SK-N-SH (cell line): ENCODE measurements around the gene FRAT2. TPM values are rescaled to one million over a fixed set of nuclear protein-coding genes. Genes with fewer than 3 reads are reported as not detected.

Experiments
- CTCF ChIA-PET: fragments of 300-600, 350-600 bp; formaldehyde crosslinking; extraction: SDS; loops from one replicate; lab custom pipeline; 2021; lab: Yijun Ruan, JAX
- POLR2A ChIA-PET: fragments of 350-600 bp; sonication (Branson Sonifier 250); formaldehyde crosslinking; extraction: SDS; loops from one replicate; lab custom pipeline; 2020; ENCODE audit warnings: antibody characterized with exemption, inconsistent platforms; lab: Yijun Ruan, JAX
- DNase-seq: peaks from one replicate; pipeline ENCODE4 v3.0.0; 2012
- H2AFZ ChIP-seq: fragments of 200-600 bp; sonication (generic); 2 replicates; pipeline ENCODE4 v1.8.1; 2016; ENCODE audit warnings: antibody characterized with exemption, mild to moderate bottlenecking, low read depth
- H3F3A ChIP-seq: fragments of 200-600 bp; sonication (generic); replicated peaks from 2 replicates; pipeline ENCODE3; 2016; ENCODE audit warnings: antibody characterized with exemption, mild to moderate bottlenecking; ENCODE audit not compliant: insufficient read depth
- H3K27ac ChIP-seq, 2 experiments: fragments of 200-500 bp in 1 of 2; fragments of 200-600 bp in 1 of 2; sonication (Bioruptor generic) in 1 of 2; sonication (generic), shearing (Covaris generic) in 1 of 2; 2 replicates each; pipeline versions ENCODE4 v1.5.1 to v1.6.1; 2014 to 2016; ENCODE audit warnings: low read depth in 2 of 2, inconsistent platforms in 1 of 2, low read length in 1 of 2, mild to moderate bottlenecking in 1 of 2, mixed read lengths in 1 of 2
- H3K27me3 ChIP-seq: fragments of 200-600 bp; sonication (generic), shearing (Covaris generic); 2 replicates; pipeline ENCODE4 v1.6.1; 2016; ENCODE audit warnings: mixed run types; ENCODE audit not compliant: insufficient read depth
- H3K36me3 ChIP-seq, 2 experiments: fragments of 200-500 bp in 1 of 2; fragments of 200-600 bp in 1 of 2; sonication (Bioruptor generic) in 1 of 2; sonication (generic) in 1 of 2; replicated peaks in 1 of 2; 2 replicates each; pipeline versions ENCODE3 to v1.5.1; 2014 to 2016; ENCODE audit warnings: low read length in 1 of 2, mild to moderate bottlenecking in 1 of 2; ENCODE audit not compliant: insufficient read depth in 2 of 2, control insufficient read depth in 1 of 2
- H3K4me1 ChIP-seq, 2 experiments: fragments of 200-500 bp in 1 of 2; fragments of 200-600 bp in 1 of 2; sonication (Bioruptor generic) in 1 of 2; sonication (generic), shearing (Covaris generic) in 1 of 2; 2 replicates each; pipeline versions ENCODE4 v1.5.1 to v1.6.1; 2014 to 2016; ENCODE audit warnings: low read depth in 1 of 2, low read length in 1 of 2, mixed run types in 1 of 2; ENCODE audit not compliant: insufficient read depth in 2 of 2, control insufficient read depth in 1 of 2
- H3K4me2 ChIP-seq: fragments of 200-600 bp; sonication (generic), shearing (Covaris generic); 2 replicates; pipeline ENCODE4 v1.6.1; 2017; ENCODE audit warnings: mixed run types
- H3K4me3 ChIP-seq, 2 experiments: fragments of 200-500 bp in 1 of 2; fragments of 200-600 bp in 1 of 2; sonication (Bioruptor generic) in 1 of 2; sonication (generic), shearing (Covaris generic) in 1 of 2; 2 replicates each; pipeline versions ENCODE4 v1.5.1 to v1.8.1; 2014 to 2016; ENCODE audit warnings: low read depth in 2 of 2, inconsistent platforms in 1 of 2, low read length in 1 of 2, mild to moderate bottlenecking in 1 of 2, mixed read lengths in 1 of 2, moderate library complexity in 1 of 2
- H3K79me2 ChIP-seq: fragments of 200-600 bp; sonication (generic); 2 replicates; pipeline ENCODE4 v1.8.1; 2017; ENCODE audit warnings: mild to moderate bottlenecking; ENCODE audit not compliant: insufficient read depth
- H3K9ac ChIP-seq: fragments of 200-600 bp; sonication (generic); 2 replicates; pipeline ENCODE4 v1.6.1; 2017; ENCODE audit warnings: mixed run types
- H3K9me2 ChIP-seq: fragments of 200-600 bp; sonication (generic); 2 replicates; pipeline ENCODE4 v1.6.1; 2017; ENCODE audit warnings: mixed run types
- H3K9me3 ChIP-seq: fragments of 200-600 bp; sonication (generic); 2 replicates; pipeline ENCODE4 v1.6.1; 2017; ENCODE audit warnings: mixed run types, mild to moderate bottlenecking, moderate library complexity
- H4K20me1 ChIP-seq: fragments of 200-600 bp; sonication (generic); 2 replicates; pipeline ENCODE4 v1.6.1; 2017; ENCODE audit warnings: mild to moderate bottlenecking, mixed run types; ENCODE audit not compliant: insufficient read depth
- CHD2 ChIP-seq: fragments of 150-350 bp; IDR thresholded peaks from 2 replicates; pipeline ENCODE4 v1.6.1; 2018; ENCODE audit warnings: low read length; ENCODE audit not compliant: partially characterized antibody
- ELF1 ChIP-seq: IDR thresholded peaks from 2 replicates; pipeline ENCODE4 v1.4.0; 2012
- EP300 ChIP-seq, 2 experiments: IDR thresholded peaks; 2 replicates each; pipeline versions ENCODE4 v1.4.0 to v1.6.1; 2012; ENCODE audit warnings: borderline replicate concordance in 1 of 2, low read depth in 1 of 2, low read length in 1 of 2
- EZH2phosphoT487 ChIP-seq: fragments of 200-600 bp; sonication (generic); IDR thresholded peaks from 2 replicates; pipeline ENCODE4 v1.6.1; 2017; ENCODE audit warnings: low read depth, mixed run types, mild to moderate bottlenecking, antibody characterized with exemption, moderate library complexity, borderline replicate concordance
- FOSL2 ChIP-seq: IDR thresholded peaks from 2 replicates; pipeline ENCODE4 v1.4.0; 2012; ENCODE audit warnings: low read depth, mild to moderate bottlenecking, moderate library complexity, borderline replicate concordance
- FOXJ3 ChIP-seq: sonication (generic); formaldehyde crosslinking; IDR thresholded peaks from 2 replicates; pipeline ENCODE4 v1.5.1; 2020; ENCODE audit warnings: mild to moderate bottlenecking, missing genetic modification reagents
- GABPA ChIP-seq: IDR thresholded peaks from 2 replicates; pipeline ENCODE4 v1.4.0; 2012; ENCODE audit warnings: low read depth, mild to moderate bottlenecking
- NFIC ChIP-seq: IDR thresholded peaks from 2 replicates; pipeline ENCODE4 v1.4.0; 2012; ENCODE audit warnings: borderline replicate concordance
- NRF1 ChIP-seq: IDR thresholded peaks from 2 replicates; pipeline ENCODE4 v1.6.1; 2012; ENCODE audit warnings: low read depth, mild to moderate bottlenecking, low read length
- RAD21 ChIP-seq: IDR thresholded peaks from 2 replicates; pipeline ENCODE4 v1.6.1; 2012; ENCODE audit warnings: mild to moderate bottlenecking, low read length
- TEAD4 ChIP-seq: IDR thresholded peaks from 2 replicates; pipeline ENCODE4 v1.4.0; 2012; ENCODE audit warnings: mild to moderate bottlenecking, borderline replicate concordance; ENCODE audit not compliant: insufficient read depth
- YY1 ChIP-seq: IDR thresholded peaks from 2 replicates; pipeline ENCODE4 v1.4.0; 2012; ENCODE audit warnings: low read depth, mild to moderate bottlenecking
- WGBS: methylation state at CpG from one replicate; pipeline ENCODE4 v1.1.6; 2017; ENCODE audit warnings: low lambda C conversion rate; 5-methylcytosine and 5-hydroxymethylcytosine counted together
- polyA plus RNA-seq, 3 experiments: library from polyadenylated mRNA; depleted of rRNA; stranded (reverse); fragments of >200 nt; gene quantifications; 2 replicates each; pipeline ENCODE4 v1.2.3, GENCODE V29; 2012
- TF ChIP-seq, protein P1 (sequence below): IDR thresholded peaks from 2 replicates; pipeline ENCODE4 v1.4.0; 2012; ENCODE audit warnings: low read depth, borderline replicate concordance
- TF ChIP-seq, protein P2 (sequence below): IDR thresholded peaks from 2 replicates; pipeline ENCODE4 v1.6.1; 2012; ENCODE audit warnings: mild to moderate bottlenecking, low read depth, low read length, moderate library complexity

FRAT2 gene
- polyA plus RNA-seq, 1 of the 3 experiments (the other 2 are of a cell fraction), result 2.4 TPM

DNA sequence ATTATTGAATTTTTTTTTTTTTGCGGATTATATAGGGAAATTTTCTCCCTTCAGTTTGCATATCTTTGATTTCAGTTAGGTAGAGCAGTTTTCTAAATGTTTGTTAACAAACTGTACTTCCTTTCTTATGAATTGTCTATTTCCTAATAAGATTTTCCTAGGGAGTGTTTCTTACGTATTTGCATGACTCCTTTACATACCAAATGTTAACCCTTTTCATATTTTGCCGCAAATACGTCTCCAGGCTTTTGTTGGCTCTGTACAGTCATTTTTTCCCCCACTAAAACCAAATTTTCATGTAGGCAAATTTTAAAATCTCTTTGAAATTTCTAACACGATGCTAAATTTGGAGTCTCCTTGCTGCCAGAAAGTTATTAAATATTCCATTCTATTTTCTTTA, 1.9 kb upstream of the FRAT2 start:
- no peak for DNase-seq
- CTCF ChIA-PET, result no interaction called here
- no peaks in the 10 kb centered on the region; the same call in 1 of the 2 replicates for H3K79me2 ChIP-seq
- H3K4me1 ChIP-seq, result peaks cover 0 to 21% of the 10 kb centered on the region in 2 experiments; a peak in 1 of 4 replicates
- TF ChIP-seq, protein P1, sequence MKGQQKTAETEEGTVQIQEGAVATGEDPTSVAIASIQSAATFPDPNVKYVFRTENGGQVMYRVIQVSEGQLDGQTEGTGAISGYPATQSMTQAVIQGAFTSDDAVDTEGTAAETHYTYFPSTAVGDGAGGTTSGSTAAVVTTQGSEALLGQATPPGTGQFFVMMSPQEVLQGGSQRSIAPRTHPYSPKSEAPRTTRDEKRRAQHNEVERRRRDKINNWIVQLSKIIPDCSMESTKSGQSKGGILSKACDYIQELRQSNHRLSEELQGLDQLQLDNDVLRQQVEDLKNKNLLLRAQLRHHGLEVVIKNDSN, result no peak
- TF ChIP-seq CHD2 (no peak), YY1 (no peak)
- TF ChIP-seq, protein P2, sequence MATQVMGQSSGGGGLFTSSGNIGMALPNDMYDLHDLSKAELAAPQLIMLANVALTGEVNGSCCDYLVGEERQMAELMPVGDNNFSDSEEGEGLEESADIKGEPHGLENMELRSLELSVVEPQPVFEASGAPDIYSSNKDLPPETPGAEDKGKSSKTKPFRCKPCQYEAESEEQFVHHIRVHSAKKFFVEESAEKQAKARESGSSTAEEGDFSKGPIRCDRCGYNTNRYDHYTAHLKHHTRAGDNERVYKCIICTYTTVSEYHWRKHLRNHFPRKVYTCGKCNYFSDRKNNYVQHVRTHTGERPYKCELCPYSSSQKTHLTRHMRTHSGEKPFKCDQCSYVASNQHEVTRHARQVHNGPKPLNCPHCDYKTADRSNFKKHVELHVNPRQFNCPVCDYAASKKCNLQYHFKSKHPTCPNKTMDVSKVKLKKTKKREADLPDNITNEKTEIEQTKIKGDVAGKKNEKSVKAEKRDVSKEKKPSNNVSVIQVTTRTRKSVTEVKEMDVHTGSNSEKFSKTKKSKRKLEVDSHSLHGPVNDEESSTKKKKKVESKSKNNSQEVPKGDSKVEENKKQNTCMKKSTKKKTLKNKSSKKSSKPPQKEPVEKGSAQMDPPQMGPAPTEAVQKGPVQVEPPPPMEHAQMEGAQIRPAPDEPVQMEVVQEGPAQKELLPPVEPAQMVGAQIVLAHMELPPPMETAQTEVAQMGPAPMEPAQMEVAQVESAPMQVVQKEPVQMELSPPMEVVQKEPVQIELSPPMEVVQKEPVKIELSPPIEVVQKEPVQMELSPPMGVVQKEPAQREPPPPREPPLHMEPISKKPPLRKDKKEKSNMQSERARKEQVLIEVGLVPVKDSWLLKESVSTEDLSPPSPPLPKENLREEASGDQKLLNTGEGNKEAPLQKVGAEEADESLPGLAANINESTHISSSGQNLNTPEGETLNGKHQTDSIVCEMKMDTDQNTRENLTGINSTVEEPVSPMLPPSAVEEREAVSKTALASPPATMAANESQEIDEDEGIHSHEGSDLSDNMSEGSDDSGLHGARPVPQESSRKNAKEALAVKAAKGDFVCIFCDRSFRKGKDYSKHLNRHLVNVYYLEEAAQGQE, result no peak
- no peak overlapping the region for H3K4me2 ChIP-seq
- 87% methylated on average over 5 of the region's 5 CpGs for WGBS
- H3K4me3 ChIP-seq, result no peak overlapping the region
- no peak overlapping the region for H2AFZ ChIP-seq
- no peak overlapping the region for H3K27ac ChIP-seq
- no peaks in the 10 kb centered on the region for H3K9me2 ChIP-seq
- no peaks in the 10 kb centered on the region for H3K27me3 ChIP-seq
- no peak overlapping the region for H3K9ac ChIP-seq
- peaks cover 19% of the 10 kb centered on the region for H3F3A ChIP-seq
- H3K9me3 ChIP-seq, result no peaks in the 10 kb centered on the region
- no peaks in the 10 kb centered on the region for H3K36me3 ChIP-seq
- peaks cover 5% of the 10 kb centered on the region; the same call in 1 of the 2 replicates for H4K20me1 ChIP-seq
- POLR2A ChIA-PET, result no interaction called here

DNA sequence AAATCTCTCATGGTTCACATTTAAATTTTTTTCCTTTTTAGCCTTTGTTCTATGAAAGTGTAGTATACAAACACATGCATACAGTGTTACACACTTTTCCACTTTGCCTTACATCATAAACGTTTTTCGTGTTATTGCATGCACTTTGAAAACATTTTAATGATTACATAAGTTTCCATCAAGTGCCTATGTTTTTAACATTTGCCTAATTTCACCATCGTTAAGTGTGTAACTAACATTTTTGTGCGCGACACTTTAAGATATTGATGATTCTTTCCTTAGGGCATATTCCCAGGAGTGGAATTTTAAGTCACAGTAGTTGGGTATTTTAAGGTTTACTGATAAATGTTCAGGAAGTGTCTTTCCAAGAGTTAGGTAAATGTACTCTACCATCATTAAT, 1.5 kb upstream of the FRAT2 start:
- H3K79me2 ChIP-seq, result no peaks in the 10 kb centered on the region; the same call in 1 of the 2 replicates
- peaks cover 0 to 21% of the 10 kb centered on the region in 2 experiments; a peak in 1 of 4 replicates for H3K4me1 ChIP-seq
- peaks cover 7% of the 10 kb centered on the region; the same call in 1 of the 2 replicates for H4K20me1 ChIP-seq
- H3K9ac ChIP-seq, result no peak overlapping the region
- POLR2A ChIA-PET, result no interaction called here
- 90% methylated on average over 5 of the region's 5 CpGs for WGBS
- no peaks in the 10 kb centered on the region for H3K9me3 ChIP-seq
- no peaks in the 10 kb centered on the region for H3K27me3 ChIP-seq
- no peak overlapping the region for H3K4me2 ChIP-seq
- H3K36me3 ChIP-seq, result no peaks in the 10 kb centered on the region
- no peak for TF ChIP-seq TEAD4
- TF ChIP-seq GABPA, result no peak
- TF ChIP-seq EP300 (IDR thresholded peaks at IDR 0.05; ENCODE audit: borderline replicate concordance in 1 of 2, low read depth in 1 of 2, low read length in 1 of 2), result no peak
- no peak for TF ChIP-seq RAD21
- no peak for TF ChIP-seq CHD2
- TF ChIP-seq NFIC, result no peak
- no peak for TF ChIP-seq EZH2phosphoT487
- no peak for TF ChIP-seq FOXJ3 (CRISPR knock-in tag)
- no peak for TF ChIP-seq NRF1
- no peak for TF ChIP-seq ELF1
- TF ChIP-seq FOSL2, result no peak
- no peak for DNase-seq
- H3K9me2 ChIP-seq, result no peaks in the 10 kb centered on the region
- H3K27ac ChIP-seq, result no peak overlapping the region
- H2AFZ ChIP-seq, result no peak overlapping the region
- CTCF ChIA-PET, result no interaction called here
- H3K4me3 ChIP-seq, result no peak overlapping the region
- H3F3A ChIP-seq, result peaks cover 19% of the 10 kb centered on the region
